ENCODE results near the gene TRIM14.
"Not testable (repeated sequence)": the region's sequence is repeated elsewhere in the genome, so short reads cannot be mapped to it uniquely, and the experiment has no call there.

Gene TRIM14

DNA sequence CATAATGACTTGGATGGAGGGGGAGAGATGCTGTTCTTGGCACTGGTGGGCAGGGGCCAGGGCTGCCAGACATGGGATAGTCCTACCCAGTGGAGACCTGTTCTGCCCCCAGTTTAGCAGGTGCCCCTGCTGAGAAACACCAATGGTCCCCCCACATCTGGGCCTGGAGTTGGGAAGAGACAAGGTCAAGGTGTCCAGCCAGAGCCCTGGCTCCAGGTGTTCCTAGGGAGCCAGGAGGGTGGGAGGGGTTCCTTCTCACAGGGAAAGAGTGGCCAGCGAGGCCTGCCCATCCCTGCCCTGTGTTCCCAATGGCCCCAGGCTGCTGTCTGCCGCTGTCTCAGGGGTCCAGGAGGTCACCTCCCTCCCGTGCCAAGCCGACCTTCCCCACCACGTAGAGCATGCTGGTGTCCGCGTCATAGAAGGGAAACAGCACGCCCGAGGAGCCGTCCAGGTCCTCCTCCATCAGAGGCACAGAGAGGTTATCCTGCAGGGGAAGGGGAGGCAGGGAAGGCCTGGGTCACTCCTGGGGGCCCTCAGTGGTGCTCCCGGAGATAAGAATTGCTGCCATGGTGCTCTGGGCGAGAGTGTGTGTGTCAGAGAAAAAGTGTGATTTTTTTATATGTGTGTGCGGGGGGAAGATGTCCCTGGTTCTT is 11.7 kb upstream of the TRIM14 start:
- no peak overlapping the region for H3K4me3 Mint-ChIP-seq
- no peaks in the 10 kb centered on the region for H3K9me3 Mint-ChIP-seq (ENCODE audit: low read depth)
- H3K27ac Mint-ChIP-seq, result no peak overlapping the region
- peaks cover 2% of the 10 kb centered on the region for H3K36me3 Mint-ChIP-seq
- no peaks in the 10 kb centered on the region for H3K27me3 Mint-ChIP-seq
- H3K4me1 Mint-ChIP-seq (ENCODE audit: low read depth), result no peaks in the 10 kb centered on the region

DNA sequence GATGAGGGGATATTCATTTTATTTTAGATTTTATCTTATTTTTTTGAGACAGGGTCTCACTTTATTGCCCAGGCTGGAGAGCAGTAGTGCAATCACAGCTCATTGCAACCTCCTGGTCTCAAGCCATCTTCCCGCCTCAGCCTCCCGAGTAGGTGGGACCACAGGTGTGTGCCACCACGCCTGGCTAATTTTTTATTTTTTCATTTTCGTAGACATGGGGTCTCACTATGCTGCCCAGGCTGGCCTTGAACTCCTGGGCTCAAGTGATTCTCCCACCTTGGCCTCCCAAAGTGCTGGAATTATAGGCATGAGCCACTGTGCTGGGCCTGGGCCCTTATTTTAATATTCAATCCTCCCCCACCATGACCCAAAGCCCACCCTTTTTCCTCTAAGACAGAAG is 11.0 kb upstream of the TRIM14 start:
- H3K4me1 Mint-ChIP-seq (ENCODE audit: low read depth); H3K27me3 Mint-ChIP-seq; H3K4me3 Mint-ChIP-seq; H3K27ac Mint-ChIP-seq; H3K36me3 Mint-ChIP-seq; H3K9me3 Mint-ChIP-seq (ENCODE audit: low read depth): not testable (repeated sequence)

DNA sequence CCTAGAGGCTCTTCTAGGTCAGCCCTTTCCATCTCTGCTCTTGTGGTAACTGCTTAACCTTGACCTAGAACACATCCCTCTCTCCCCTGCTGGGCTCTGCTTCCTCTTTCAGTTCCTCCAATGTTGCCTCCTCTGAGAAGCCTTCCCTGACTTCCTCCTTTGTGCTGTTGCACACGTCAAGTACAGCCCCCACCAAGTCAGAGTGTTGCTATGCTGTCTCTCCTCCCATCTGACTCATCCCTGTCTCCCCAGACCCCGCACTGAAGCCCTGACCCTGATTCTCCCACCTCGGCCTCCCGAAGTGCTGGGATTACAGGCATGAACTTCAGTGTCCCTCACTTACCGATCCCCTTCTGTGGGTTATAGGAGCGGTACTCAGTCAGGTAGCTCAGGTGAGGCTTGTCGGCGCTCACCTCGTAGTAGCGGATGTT is 10.4 kb upstream of the TRIM14 start:
- Mint-ChIP-seq H3K4me3 (no peak overlapping the region), H3K36me3 (peaks cover 2% of the 10 kb centered on the region), H3K9me3 (ENCODE audit: low read depth) (no peaks in the 10 kb centered on the region), H3K27me3 (no peaks in the 10 kb centered on the region), H3K4me1 (ENCODE audit: low read depth) (no peaks in the 10 kb centered on the region), H3K27ac (peak overlapping the region; percentile 54)

GRCh38 chr9:98128316-98128715 is 9.3 kb upstream of the TRIM14 start:
- peaks cover 2% of the 10 kb centered on the region for H3K36me3 Mint-ChIP-seq
- no peaks in the 10 kb centered on the region for H3K4me1 Mint-ChIP-seq (ENCODE audit: low read depth)
- H3K4me3 Mint-ChIP-seq, result no peak overlapping the region
- H3K27ac Mint-ChIP-seq, result no peak overlapping the region
- no peaks in the 10 kb centered on the region for H3K27me3 Mint-ChIP-seq
- H3K9me3 Mint-ChIP-seq (ENCODE audit: low read depth), result no peaks in the 10 kb centered on the region

DNA sequence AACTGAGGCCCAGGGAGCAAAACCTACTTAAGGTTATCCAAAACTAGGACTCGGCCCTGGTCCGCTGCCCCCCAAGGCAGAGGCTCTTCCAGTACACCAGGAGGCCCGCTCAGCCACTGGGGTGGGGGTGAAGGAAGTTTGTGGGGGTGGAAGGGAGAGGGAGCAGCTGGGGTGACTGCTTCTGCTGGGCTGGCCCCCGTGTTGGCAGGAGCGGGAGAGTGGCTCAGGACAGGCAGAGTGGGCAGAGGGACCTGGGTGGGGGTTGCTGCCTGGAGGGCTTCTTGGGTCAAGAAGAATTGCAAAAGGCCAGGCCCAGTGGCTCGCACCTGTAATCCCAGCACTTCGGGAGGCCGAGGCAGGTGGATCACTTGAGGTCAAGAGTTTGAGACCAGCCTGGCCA is 8.2 kb upstream of the TRIM14 start:
- H3K4me3 Mint-ChIP-seq, result no peak overlapping the region
- H3K27ac Mint-ChIP-seq, result no peak overlapping the region
- H3K27me3 Mint-ChIP-seq, result no peaks in the 10 kb centered on the region
- peaks cover 2% of the 10 kb centered on the region for H3K36me3 Mint-ChIP-seq
- H3K9me3 Mint-ChIP-seq (ENCODE audit: low read depth), result no peaks in the 10 kb centered on the region
- peaks cover 8% of the 10 kb centered on the region for H3K4me1 Mint-ChIP-seq (ENCODE audit: low read depth)

- no peak overlapping the region for H3K4me3 Mint-ChIP-seq
- peak overlapping the region; percentile 17 for H3K27ac Mint-ChIP-seq
- H3K27me3 Mint-ChIP-seq, result no peaks in the 10 kb centered on the region
- peaks cover 30% of the 10 kb centered on the region for H3K4me1 Mint-ChIP-seq (ENCODE audit: low read depth)
- no peaks in the 10 kb centered on the region for H3K36me3 Mint-ChIP-seq
- H3K9me3 Mint-ChIP-seq (ENCODE audit: low read depth), result no peaks in the 10 kb centered on the region
These were observed 5.8 kb upstream of the TRIM14 start for GRCh38 chr9:98124637-98125426.

GRCh38 chr9:98124091-98124490 is 5.1 kb upstream of the TRIM14 start:
- H3K27ac Mint-ChIP-seq; H3K27me3 Mint-ChIP-seq; H3K9me3 Mint-ChIP-seq (ENCODE audit: low read depth); H3K4me3 Mint-ChIP-seq; H3K36me3 Mint-ChIP-seq: not testable (repeated sequence)
- H3K4me1 Mint-ChIP-seq (ENCODE audit: low read depth), result peaks cover 35% of the 10 kb centered on the region

DNA sequence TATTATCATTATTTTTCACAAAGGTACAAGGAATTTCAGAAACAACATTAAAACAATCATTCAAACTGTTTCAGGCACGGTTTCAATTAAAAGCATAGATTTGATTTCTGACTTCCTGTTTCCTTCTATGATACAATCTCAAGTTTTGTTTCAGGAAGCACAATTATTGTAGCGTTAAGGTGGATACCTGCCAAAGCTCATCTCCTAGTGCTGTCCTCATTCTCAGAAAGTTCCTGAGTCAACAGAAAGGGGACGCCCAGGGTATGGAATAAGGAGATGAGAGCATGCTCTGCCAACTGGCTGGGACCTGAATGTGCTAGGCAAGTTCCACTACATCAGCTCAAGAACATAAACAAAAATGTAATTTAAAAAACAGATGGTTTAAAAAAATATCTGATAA is 2.0 kb upstream of the TRIM14 start:
- Mint-ChIP-seq H3K36me3 (no peaks in the 10 kb centered on the region), H3K4me1 (ENCODE audit: low read depth) (peaks cover 48% of the 10 kb centered on the region), H3K4me3 (peak overlapping the region; percentile 87), H3K27me3 (no peaks in the 10 kb centered on the region), H3K9me3 (ENCODE audit: low read depth) (no peaks in the 10 kb centered on the region), H3K27ac (peak overlapping the region; percentile 87)

- H3K36me3 Mint-ChIP-seq, result no peaks in the 10 kb centered on the region
- H3K4me3 Mint-ChIP-seq, result peak overlapping the region; percentile 87
- H3K27ac Mint-ChIP-seq, result peak overlapping the region; percentile 87
These were observed 1.5 kb upstream of the TRIM14 start for GRCh38 chr9:98120476-98120875.

DNA sequence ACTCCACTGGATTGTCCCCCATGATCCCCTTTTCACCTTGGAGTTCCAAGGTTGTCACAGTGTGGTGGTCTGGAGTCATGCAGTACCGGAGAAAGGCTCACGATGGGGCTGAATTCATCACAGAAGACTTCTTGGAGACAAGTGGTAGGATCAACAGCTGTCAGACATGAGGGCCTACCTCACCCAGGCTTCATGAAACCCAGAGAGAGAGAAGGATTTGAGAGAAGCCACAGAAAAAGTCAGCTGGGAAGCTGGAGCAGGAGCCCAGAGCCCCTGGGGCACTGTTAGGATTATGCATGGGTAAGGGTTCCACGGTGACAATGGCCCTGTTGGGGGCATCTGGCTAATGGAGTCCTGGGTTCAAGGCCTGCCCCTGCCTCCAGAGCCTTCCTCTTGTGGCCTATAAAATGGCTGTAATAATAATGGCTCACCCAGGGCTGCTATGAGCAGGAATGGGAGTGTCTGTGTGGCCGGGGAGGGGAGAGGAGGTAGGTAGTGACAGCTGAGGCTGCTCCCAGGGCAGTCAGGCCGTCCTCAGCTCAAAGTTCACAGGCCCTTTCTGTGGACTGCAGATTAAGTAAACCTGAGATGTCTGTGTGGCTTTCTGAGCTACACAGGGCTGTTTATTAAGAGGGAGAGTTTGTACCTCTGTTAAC is 910 bp downstream of the TRIM14 start:
- Mint-ChIP-seq H3K36me3 (no peaks in the 10 kb centered on the region), H3K9me3 (ENCODE audit: low read depth) (no peaks in the 10 kb centered on the region), H3K27ac (peak overlapping the region; percentile 95), H3K4me1 (ENCODE audit: low read depth) (peaks cover 60% of the 10 kb centered on the region), H3K27me3 (no peaks in the 10 kb centered on the region), H3K4me3 (peak overlapping the region; percentile 87)

More at GRCh38 chr9:98120476-98120875, 1.5 kb upstream of the TRIM14 start:
- Mint-ChIP-seq H3K4me1 (ENCODE audit: low read depth) (peaks cover 52% of the 10 kb centered on the region), H3K9me3 (ENCODE audit: low read depth) (no peaks in the 10 kb centered on the region), H3K27me3 (no peaks in the 10 kb centered on the region)

- H3K27me3 Mint-ChIP-seq; H3K36me3 Mint-ChIP-seq; H3K4me3 Mint-ChIP-seq; H3K9me3 Mint-ChIP-seq (ENCODE audit: low read depth): not testable (repeated sequence)
- Mint-ChIP-seq H3K27ac (peak overlapping the region; percentile 5), H3K4me1 (ENCODE audit: low read depth) (peaks cover 53% of the 10 kb centered on the region)
These were observed 1.9 kb downstream of the TRIM14 start for GRCh38 chr9:98117097-98117496.

DNA sequence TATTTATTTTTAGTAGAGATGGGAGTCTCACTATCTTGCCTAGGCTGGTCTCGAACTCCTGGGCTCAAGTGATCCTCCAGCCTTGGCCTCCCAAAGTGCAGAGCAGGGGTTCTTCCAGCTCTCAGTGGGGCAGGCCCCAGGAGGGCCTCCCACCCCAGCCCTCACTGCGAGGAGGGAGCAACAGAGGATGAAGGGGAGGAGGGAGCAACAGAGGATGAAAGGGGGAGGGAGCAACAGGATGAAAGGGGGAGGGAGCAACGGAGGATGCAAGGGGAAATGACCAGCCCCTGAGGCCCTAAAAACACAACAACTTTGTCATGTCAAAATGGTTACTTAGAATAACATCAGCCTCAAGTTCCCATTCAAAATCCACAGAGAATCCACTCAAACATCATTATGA is 10.0 kb downstream of the TRIM14 start:
- Mint-ChIP-seq H3K9me3 (ENCODE audit: low read depth) (no peaks in the 10 kb centered on the region), H3K36me3 (peaks cover 24% of the 10 kb centered on the region), H3K27ac (peak overlapping the region; percentile 98), H3K4me1 (ENCODE audit: low read depth) (peaks cover 76% of the 10 kb centered on the region), H3K27me3 (no peaks in the 10 kb centered on the region), H3K4me3 (peak overlapping the region; percentile 23)

- H3K9me3 Mint-ChIP-seq (ENCODE audit: low read depth), result no peaks in the 10 kb centered on the region
- H3K27ac Mint-ChIP-seq, result peak overlapping the region; percentile 98
- H3K36me3 Mint-ChIP-seq, result peaks cover 24% of the 10 kb centered on the region
- no peaks in the 10 kb centered on the region for H3K27me3 Mint-ChIP-seq
- H3K4me1 Mint-ChIP-seq (ENCODE audit: low read depth), result peaks cover 77% of the 10 kb centered on the region
- peak overlapping the region; percentile 78 for H3K4me3 Mint-ChIP-seq
These were observed 10.4 kb downstream of the TRIM14 start for GRCh38 chr9:98108531-98109031.

GRCh38 chr9:98107926-98108325 is 11.1 kb downstream of the TRIM14 start:
- H3K36me3 Mint-ChIP-seq, result peaks cover 24% of the 10 kb centered on the region
- peak overlapping the region; percentile 78 for H3K4me3 Mint-ChIP-seq
- peaks cover 80% of the 10 kb centered on the region for H3K4me1 Mint-ChIP-seq (ENCODE audit: low read depth)
- H3K27me3 Mint-ChIP-seq, result no peaks in the 10 kb centered on the region
- peak overlapping the region; percentile 98 for H3K27ac Mint-ChIP-seq
- no peaks in the 10 kb centered on the region for H3K9me3 Mint-ChIP-seq (ENCODE audit: low read depth)

DNA sequence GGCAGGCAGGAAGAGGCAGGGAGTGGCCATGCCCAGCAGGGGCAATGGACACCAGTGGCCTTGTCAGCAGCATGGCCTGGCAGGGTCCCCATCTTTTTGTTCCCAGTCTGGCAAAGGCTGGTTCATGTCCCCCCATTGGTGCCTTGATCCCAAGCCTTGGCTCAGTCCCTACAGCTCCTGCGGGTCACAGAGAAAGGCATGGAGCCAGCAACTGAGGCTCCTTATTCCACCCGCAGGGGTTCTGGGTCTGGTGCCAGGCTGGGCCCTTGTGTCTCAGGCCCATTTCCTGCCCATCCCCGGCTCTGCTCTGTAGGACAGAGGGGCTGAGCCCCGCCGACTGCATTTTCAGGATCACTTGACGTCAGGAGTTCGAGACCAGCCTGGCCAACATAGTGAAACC is 14.0 kb downstream of the TRIM14 start:
- Mint-ChIP-seq H3K36me3 (peaks cover 15% of the 10 kb centered on the region), H3K27ac (peak overlapping the region; percentile 94), H3K4me1 (ENCODE audit: low read depth) (peaks cover 89% of the 10 kb centered on the region), H3K27me3 (no peaks in the 10 kb centered on the region), H3K4me3 (no peak overlapping the region), H3K9me3 (ENCODE audit: low read depth) (no peaks in the 10 kb centered on the region)

Data from activated naive CD8-positive, alpha-beta T cell (primary cell).